ENCODE measurements around the gene MDGA2. TPM values are rescaled to one million over a fixed set of nuclear protein-coding genes. Genes with fewer than 3 reads are reported as not detected.

MDGA2 gene
- total RNA-seq, 1 donor from 2014 or later = not detected

DNA sequence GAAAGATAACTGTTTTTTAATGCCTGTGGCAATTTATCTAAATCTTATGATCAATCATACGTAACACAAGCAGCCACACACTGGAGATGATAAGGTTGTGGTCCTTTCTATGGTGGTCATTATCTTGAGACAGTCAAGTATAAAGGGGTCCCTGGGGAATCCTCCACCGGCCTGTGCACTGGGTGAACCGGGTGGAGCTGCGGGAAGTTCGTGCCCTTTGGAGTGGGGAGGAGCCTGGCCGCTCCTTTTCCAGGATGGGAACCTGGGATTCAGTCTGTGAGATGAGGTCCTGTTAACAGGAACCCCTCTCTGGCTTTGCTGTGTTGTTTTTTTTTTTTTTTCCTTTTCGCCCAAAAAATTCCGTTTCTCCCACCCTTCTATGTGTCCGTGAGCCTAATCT lies 856.3 kb downstream of the MDGA2 start:
- no peak overlapping the region for H3K27ac ChIP-seq
- H3K4me1 ChIP-seq = no peaks in the 10 kb centered on the region
- TF ChIP-seq CTCF (IDR thresholded peaks at IDR 0.05) = no peak
- no peaks in the 10 kb centered on the region for H3K27me3 ChIP-seq
- ATAC-seq (no peak), DNase-seq (no peak)
- intact Hi-C loops (cut with DNase I) = no loop called here
- H3K4me3 ChIP-seq = no peak overlapping the region
- no peaks in the 10 kb centered on the region for H3K9me3 ChIP-seq
- no peaks in the 10 kb centered on the region for H3K36me3 ChIP-seq

DNA sequence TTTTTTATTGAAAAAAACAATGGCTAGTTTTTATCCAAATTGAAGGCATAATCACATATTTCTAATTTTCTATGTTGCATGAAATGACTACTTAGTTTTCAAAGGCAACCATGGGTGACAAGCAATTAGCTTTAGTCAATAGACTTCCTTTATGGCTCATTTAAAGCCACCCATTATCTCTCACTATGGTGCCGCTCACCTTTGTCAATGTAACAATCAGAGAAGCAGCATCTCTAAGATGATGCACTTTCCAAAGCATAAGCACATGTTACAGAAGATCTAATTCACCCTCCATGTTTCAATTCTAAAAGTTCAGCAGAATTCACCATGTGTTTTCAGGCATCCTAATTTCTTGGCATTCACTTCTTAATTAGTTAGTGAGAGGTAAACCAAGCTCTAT lies 857.3 kb downstream of the MDGA2 start:
- no peak overlapping the region for H3K4me3 ChIP-seq
- ATAC-seq = no peak
- intact Hi-C loops (cut with DNase I) = no loop called here
- H3K36me3 ChIP-seq = no peaks in the 10 kb centered on the region
- no peaks in the 10 kb centered on the region for H3K4me1 ChIP-seq
- H3K27ac ChIP-seq = no peak overlapping the region
- DNase-seq = no peak
- no peaks in the 10 kb centered on the region for H3K9me3 ChIP-seq
- no peaks in the 10 kb centered on the region for H3K27me3 ChIP-seq
- TF ChIP-seq CTCF (IDR thresholded peaks at IDR 0.05) = no peak

GRCh38 chr14:46793144-46793543 lies 882.3 kb downstream of the MDGA2 start:
- no peak for DNase-seq
- H3K4me3 ChIP-seq = no peak overlapping the region
- no peak for TF ChIP-seq CTCF (IDR thresholded peaks at IDR 0.05)

More at GRCh38 chr14:46793144-46793543, 882.3 kb downstream of the MDGA2 start:
- Histone ChIP-seq H3K27me3 (no peaks in the 10 kb centered on the region), H3K27ac (no peak overlapping the region), H3K36me3 (no peaks in the 10 kb centered on the region), H3K9me3 (no peaks in the 10 kb centered on the region), H3K4me1 (no peaks in the 10 kb centered on the region)
- intact Hi-C loops (cut with DNase I) = no loop called here
- no peak for ATAC-seq

Measured in upper lobe of right lung (tissue), 1 donor.